ENCODE data around the gene TMEM8B. TPM values are rescaled to one million over a fixed set of nuclear protein-coding genes. Genes with fewer than 3 reads are reported as not detected.

TMEM8B gene
- total RNA-seq, 2 donors from 2014 or later, result 16.1 to 18.5 TPM

GRCh38 chr9:35834260-35835215 is 5.5 kb downstream of the TMEM8B start:
- intact Hi-C loops (cut with DNase I), result no loop called here

GRCh38 chr9:35835216-35835632 is 6.2 kb downstream of the TMEM8B start:
- DNase-seq (ENCODE audit: low spot score), result peak; percentile 74

More at GRCh38 chr9:35834260-35835215, 5.5 kb downstream of the TMEM8B start:
- peak; percentile 36 for DNase-seq (ENCODE audit: low spot score)

GRCh38 chr9:35835766-35836165 is 6.7 kb downstream of the TMEM8B start:
- DNase-seq (ENCODE audit: low spot score), result no peak
- intact Hi-C loops (cut with DNase I), result no loop called here

More at GRCh38 chr9:35835216-35835632, 6.2 kb downstream of the TMEM8B start:
- intact Hi-C loops (cut with DNase I), result no loop called here

GRCh38 chr9:35836595-35836994 is 7.6 kb downstream of the TMEM8B start:
- intact Hi-C loops (cut with DNase I), result no loop called here
- DNase-seq (ENCODE audit: low spot score), result peak; percentile 25

GRCh38 chr9:35839926-35840325 is 10.9 kb downstream of the TMEM8B start:
- peak; percentile 45 for DNase-seq (ENCODE audit: low spot score)
- intact Hi-C loops (cut with DNase I), result loop anchor here in 1 of 2 donors (10.0 kb wide), 1 partner anchor 735 kb away; the partner anchor contains the start of gene STOML2

GRCh38 chr9:35840881-35841644 is 12.0 kb downstream of the TMEM8B start:
- intact Hi-C loops (cut with DNase I), result loop anchor here in 1 of 2 donors (10.0 kb wide), 1 partner anchor 736 kb away; the partner anchor contains the start of gene STOML2
- peak; percentile 50 for DNase-seq (ENCODE audit: low spot score)

GRCh38 chr9:35841645-35841900 is 12.5 kb downstream of the TMEM8B start:
- intact Hi-C loops (cut with DNase I), result loop anchor here in 1 of 2 donors (10.0 kb wide), 1 partner anchor 737 kb away; the partner anchor contains the start of gene STOML2
- DNase-seq (ENCODE audit: low spot score), result peak; percentile 41

- intact Hi-C loops (cut with DNase I), result loop anchor here in 1 of 2 donors (10.0 kb wide), 1 partner anchor 737 kb away; the partner anchor contains the start of gene STOML2
- DNase-seq (ENCODE audit: low spot score), result peak; percentile 66
Measured at GRCh38 chr9:35842020-35842745, 13.2 kb downstream of the TMEM8B start.

GRCh38 chr9:35842795-35843194 is 13.8 kb downstream of the TMEM8B start:
- intact Hi-C loops (cut with DNase I), result loop anchor here in 1 of 2 donors (10.0 kb wide), 1 partner anchor 738 kb away; the partner anchor contains the start of gene STOML2
- DNase-seq (ENCODE audit: low spot score), result no peak

GRCh38 chr9:35844628-35845270 is 15.7 kb downstream of the TMEM8B start:
- DNase-seq (ENCODE audit: low spot score), result peak; percentile 25
- intact Hi-C loops (cut with DNase I), result loop anchor here in 1 of 2 donors (10.0 kb wide), 1 partner anchor 740 kb away; the partner anchor contains the start of gene STOML2

GRCh38 chr9:35845824-35846771 is 17.1 kb downstream of the TMEM8B start:
- intact Hi-C loops (cut with DNase I), result loop anchor here in 1 of 2 donors (10.0 kb wide), 1 partner anchor 741 kb away; the partner anchor contains the start of gene STOML2

GRCh38 chr9:35847792-35848572 is 19.0 kb downstream of the TMEM8B start:
- DNase-seq (ENCODE audit: low spot score), result no peak
- intact Hi-C loops (cut with DNase I), result loop anchor here (1.0 to 10.0 kb wide), 2 partner anchors 56 to 743 kb away; partner anchors contain the start of gene STOML2 (in 1 of the 2)

More at GRCh38 chr9:35845824-35846771, 17.1 kb downstream of the TMEM8B start:
- peak; percentile 68 for DNase-seq (ENCODE audit: low spot score)

GRCh38 chr9:35852267-35852815 is 23.3 kb downstream of the TMEM8B start:
- intact Hi-C loops (cut with DNase I), result no loop called here
- DNase-seq (ENCODE audit: low spot score), result peak; percentile 19

- peak; percentile 80 for DNase-seq (ENCODE audit: low spot score)
- intact Hi-C loops (cut with DNase I), result no loop called here
Measured at GRCh38 chr9:35852876-35853865, 24.1 kb downstream of the TMEM8B start.
